Colon (tissue), 2 donors: Measurements from ENCODE around the gene CREB3L2.
"Not testable (repeated sequence)": the region's sequence is repeated elsewhere in the genome, so short reads cannot be mapped to it uniquely, and the experiment has no call there.

Source experiments
- FAIRE-seq: peaks from 2 replicates; lab custom pipeline; 2012; peaks lifted over from hg19 to GRCh38; lab: Jason Lieb, UNC
- donor health status: control.
- donor health status: control.

The CREB3L2 gene

GRCh38 chr7:138001529-138002095 lies at the start of gene CREB3L2:
Gene CREB3L2 (minus strand): TSS chr7:138002086. CDS start chr7:138001705, 381 bp downstream.
- FAIRE-seq, result no peak

- FAIRE-seq, result no peak
Measured at GRCh38 chr7:138049505-138050116, 47.7 kb upstream of the CREB3L2 start.

GRCh38 chr7:138047907-138048306 lies 46.0 kb upstream of the CREB3L2 start:
- FAIRE-seq, result no peak

- FAIRE-seq, result no peak
Measured at GRCh38 chr7:138044897-138045296, 43.0 kb upstream of the CREB3L2 start.

GRCh38 chr7:138040063-138040462 lies 38.2 kb upstream of the CREB3L2 start:
- FAIRE-seq, result not testable (repeated sequence)

- no peak for FAIRE-seq
Measured at GRCh38 chr7:138036135-138036534, 34.2 kb upstream of the CREB3L2 start.

GRCh38 chr7:138033241-138033640 lies 31.4 kb upstream of the CREB3L2 start:
- no peak for FAIRE-seq

GRCh38 chr7:138032770-138033169 lies 30.9 kb upstream of the CREB3L2 start:
- FAIRE-seq, result no peak

GRCh38 chr7:138032186-138032585 lies 30.3 kb upstream of the CREB3L2 start:
- FAIRE-seq, result no peak

GRCh38 chr7:138030679-138031351 lies 28.9 kb upstream of the CREB3L2 start:
- no peak for FAIRE-seq

- no peak for FAIRE-seq
Measured at GRCh38 chr7:138029941-138030340, 28.1 kb upstream of the CREB3L2 start.

GRCh38 chr7:138029126-138029525 lies 27.2 kb upstream of the CREB3L2 start:
- no peak for FAIRE-seq

GRCh38 chr7:138027100-138027499 lies 25.2 kb upstream of the CREB3L2 start:
- no peak for FAIRE-seq

- FAIRE-seq, result no peak
Measured at GRCh38 chr7:138025215-138026186, 23.6 kb upstream of the CREB3L2 start.

GRCh38 chr7:138024765-138025164 lies 22.9 kb upstream of the CREB3L2 start:
- FAIRE-seq, result no peak

GRCh38 chr7:138024343-138024691 lies 22.4 kb upstream of the CREB3L2 start:
- no peak for FAIRE-seq

GRCh38 chr7:138023618-138024342 lies 21.9 kb upstream of the CREB3L2 start:
- no peak for FAIRE-seq

GRCh38 chr7:138021889-138022288 lies 20.0 kb upstream of the CREB3L2 start:
- FAIRE-seq, result no peak

- FAIRE-seq, result no peak
Measured at GRCh38 chr7:138017992-138018391, 16.1 kb upstream of the CREB3L2 start.

- FAIRE-seq, result no peak
Measured at GRCh38 chr7:138015096-138015495, 13.2 kb upstream of the CREB3L2 start.

- no peak for FAIRE-seq
Measured at GRCh38 chr7:138014686-138015085, 12.8 kb upstream of the CREB3L2 start.

- not testable (repeated sequence) for FAIRE-seq
Measured at GRCh38 chr7:138014201-138014600, 12.3 kb upstream of the CREB3L2 start.
